ENCODE data around the gene SIN3A.

DNA sequence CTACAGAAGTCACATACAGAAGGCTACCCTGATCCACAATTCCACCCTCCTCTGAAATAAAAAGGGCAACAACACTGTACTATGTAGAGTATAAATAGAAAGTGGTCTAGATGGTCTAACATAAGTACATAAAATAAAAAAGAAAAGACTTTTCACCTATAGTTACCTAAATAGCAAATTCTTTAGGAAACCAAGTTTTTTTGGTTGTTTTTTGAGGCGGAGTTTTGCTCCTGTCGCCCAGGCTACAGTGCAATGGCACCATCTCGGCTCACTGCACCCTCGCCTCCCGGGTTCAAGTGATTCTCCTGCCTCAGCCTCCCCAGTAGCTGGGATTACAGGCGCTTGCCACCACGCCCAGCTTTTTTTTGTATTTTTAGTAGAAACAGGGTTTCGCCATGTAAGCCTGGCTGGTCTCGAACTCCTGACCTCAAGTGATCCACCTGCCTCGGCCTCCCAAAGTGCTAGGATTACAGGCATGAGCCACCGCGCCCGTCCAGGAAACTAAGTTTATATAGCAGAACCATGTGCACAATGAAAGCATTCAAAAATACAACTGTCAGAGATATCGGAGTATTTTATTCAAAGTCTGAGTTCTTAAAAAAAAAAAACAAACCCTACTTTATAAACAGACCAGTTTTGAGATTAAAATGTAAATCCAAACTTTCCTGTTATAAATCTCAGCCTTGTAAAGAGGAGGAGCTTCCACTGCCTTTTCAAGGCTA, 1.7 kb downstream of the SIN3A start:
- TF ChIP-seq EZH2 (IDR thresholded peaks at IDR 0.05; ENCODE audit: insufficient read depth, poor library complexity, severe bottlenecking) (no peak), EZH2phosphoT487 (IDR thresholded peaks at IDR 0.05; ENCODE audit: insufficient read depth, low read depth) (no peak)

Measured in GM23248 (cell line).